Activated CD4-positive, alpha-beta memory T cell treated with anti-CD3 and anti-CD28 coated beads, Interleukin-2, amount 10 ng/mL, durations not matched to agents 7 days and 5 days (primary cell): Measurements from ENCODE around the gene CACNA2D3. TPM values are rescaled to one million over a fixed set of nuclear protein-coding genes. Genes with fewer than 3 reads are reported as not detected.

Experiments used
- CTCF ChIA-PET: fragments of 350-600 bp; sonication (Branson Sonifier 250); formaldehyde crosslinking; loops from one replicate; lab custom pipeline; 2021; ENCODE audit warnings: antibody characterized with exemption, inconsistent platforms; lab: Charles Lee
- POLR2A ChIA-PET: fragments of 350-600 bp; sonication (Branson Sonifier 250); formaldehyde crosslinking; loops from one replicate; lab custom pipeline; 2021; ENCODE audit warnings: antibody characterized with exemption; lab: Charles Lee
- DNase-seq: peaks from one replicate; pipeline ENCODE4 v3.0.0-alpha.2; 2020
- H3K27ac Mint-ChIP-seq: one replicate; pipeline ENCODE4 v1.8.0; 2021; ENCODE audit warnings: mild to moderate bottlenecking, mixed read lengths
- H3K27me3 Mint-ChIP-seq: one replicate; pipeline ENCODE4 v1.8.0; 2021; ENCODE audit warnings: mixed read lengths
- H3K36me3 Mint-ChIP-seq: one replicate; pipeline ENCODE4 v1.8.0; 2021; ENCODE audit warnings: low read depth, mixed read lengths
- H3K4me1 Mint-ChIP-seq: one replicate; pipeline ENCODE4 v1.8.0; 2021; ENCODE audit warnings: mixed read lengths
- H3K4me3 Mint-ChIP-seq: one replicate; pipeline ENCODE4 v1.8.0; 2021; ENCODE audit warnings: mild to moderate bottlenecking, mixed read lengths
- H3K9me3 Mint-ChIP-seq: one replicate; pipeline ENCODE4 v1.8.0; 2021; ENCODE audit warnings: mixed read lengths
- total RNA-seq, 2 experiments: library from RNA; stranded (reverse); gene quantifications; one replicate each; pipeline ENCODE4 v1.2.3, GENCODE V29; 2021

The CACNA2D3 gene
- total RNA-seq, 2 experiments from 2014 or later: not detected

- Mint-ChIP-seq H3K9me3 (no peaks in the 10 kb centered on the region), H3K4me3 (no peak overlapping the region), H3K27ac (no peak overlapping the region), H3K27me3 (no peaks in the 10 kb centered on the region), H3K36me3 (no peaks in the 10 kb centered on the region), H3K4me1 (no peaks in the 10 kb centered on the region)
- POLR2A ChIA-PET: no interaction called here
- no peak for DNase-seq
- CTCF ChIA-PET: no interaction called here
Observed at GRCh38 chr3:54251705-54252104, 129.4 kb downstream of the CACNA2D3 start.

GRCh38 chr3:54257125-54257720 lies 134.9 kb downstream of the CACNA2D3 start:
- Mint-ChIP-seq H3K4me1 (peaks cover 2% of the 10 kb centered on the region), H3K36me3 (no peaks in the 10 kb centered on the region), H3K27ac (no peak overlapping the region), H3K27me3 (peaks cover 2% of the 10 kb centered on the region), H3K9me3 (no peaks in the 10 kb centered on the region), H3K4me3 (no peak overlapping the region)
- DNase-seq: no peak
- CTCF ChIA-PET: no interaction called here
- POLR2A ChIA-PET: no interaction called here

- H3K36me3 Mint-ChIP-seq: no peaks in the 10 kb centered on the region
- peaks cover 3% of the 10 kb centered on the region for H3K4me1 Mint-ChIP-seq
- H3K27ac Mint-ChIP-seq: no peak overlapping the region
- POLR2A ChIA-PET: no interaction called here
- H3K9me3 Mint-ChIP-seq: no peaks in the 10 kb centered on the region
- DNase-seq: no peak
- CTCF ChIA-PET: no interaction called here
- no peak overlapping the region for H3K4me3 Mint-ChIP-seq
- peaks cover 2% of the 10 kb centered on the region for H3K27me3 Mint-ChIP-seq
Observed at GRCh38 chr3:54259636-54260035, 137.3 kb downstream of the CACNA2D3 start.

- no peaks in the 10 kb centered on the region for H3K36me3 Mint-ChIP-seq
- no peak for DNase-seq
- CTCF ChIA-PET: no interaction called here
- H3K9me3 Mint-ChIP-seq: no peaks in the 10 kb centered on the region
- peaks cover 2% of the 10 kb centered on the region for H3K27me3 Mint-ChIP-seq
- H3K4me3 Mint-ChIP-seq: no peak overlapping the region
- peaks cover 3% of the 10 kb centered on the region for H3K4me1 Mint-ChIP-seq
- POLR2A ChIA-PET: no interaction called here
- no peak overlapping the region for H3K27ac Mint-ChIP-seq
Observed at GRCh38 chr3:54261141-54261540, 138.8 kb downstream of the CACNA2D3 start.

GRCh38 chr3:54262541-54262940 lies 140.2 kb downstream of the CACNA2D3 start:
- CTCF ChIA-PET: no interaction called here
- no peak overlapping the region for H3K27ac Mint-ChIP-seq
- H3K9me3 Mint-ChIP-seq: no peaks in the 10 kb centered on the region
- H3K4me1 Mint-ChIP-seq: peaks cover 3% of the 10 kb centered on the region
- H3K27me3 Mint-ChIP-seq: peaks cover 2% of the 10 kb centered on the region
- POLR2A ChIA-PET: no interaction called here
- H3K4me3 Mint-ChIP-seq: no peak overlapping the region
- no peak for DNase-seq
- no peaks in the 10 kb centered on the region for H3K36me3 Mint-ChIP-seq

- POLR2A ChIA-PET: no interaction called here
- no peak overlapping the region for H3K27ac Mint-ChIP-seq
- DNase-seq: no peak
- H3K36me3 Mint-ChIP-seq: no peaks in the 10 kb centered on the region
- H3K4me3 Mint-ChIP-seq: no peak overlapping the region
- CTCF ChIA-PET: no interaction called here
- peaks cover 3% of the 10 kb centered on the region for H3K4me1 Mint-ChIP-seq
- peaks cover 2% of the 10 kb centered on the region for H3K27me3 Mint-ChIP-seq
- no peaks in the 10 kb centered on the region for H3K9me3 Mint-ChIP-seq
Observed at GRCh38 chr3:54262946-54263345, 140.6 kb downstream of the CACNA2D3 start.

- peaks cover 2% of the 10 kb centered on the region for H3K27me3 Mint-ChIP-seq
- no peak overlapping the region for H3K27ac Mint-ChIP-seq
- CTCF ChIA-PET: no interaction called here
- peaks cover 3% of the 10 kb centered on the region for H3K4me1 Mint-ChIP-seq
- no peaks in the 10 kb centered on the region for H3K9me3 Mint-ChIP-seq
- DNase-seq: no peak
- no peaks in the 10 kb centered on the region for H3K36me3 Mint-ChIP-seq
- POLR2A ChIA-PET: no interaction called here
- no peak overlapping the region for H3K4me3 Mint-ChIP-seq
Observed at GRCh38 chr3:54264050-54264449, 141.7 kb downstream of the CACNA2D3 start.

- Mint-ChIP-seq H3K9me3 (peaks cover 2% of the 10 kb centered on the region), H3K27me3 (no peaks in the 10 kb centered on the region), H3K4me1 (no peaks in the 10 kb centered on the region), H3K36me3 (no peaks in the 10 kb centered on the region), H3K4me3 (no peak overlapping the region), H3K27ac (no peak overlapping the region)
- POLR2A ChIA-PET: no interaction called here
- no peak for DNase-seq
- CTCF ChIA-PET: no interaction called here
Observed at GRCh38 chr3:54270816-54271526, 148.6 kb downstream of the CACNA2D3 start.

GRCh38 chr3:54273791-54274190 lies 151.4 kb downstream of the CACNA2D3 start:
- H3K9me3 Mint-ChIP-seq: peaks cover 3% of the 10 kb centered on the region
- no peak overlapping the region for H3K4me3 Mint-ChIP-seq
- H3K36me3 Mint-ChIP-seq: no peaks in the 10 kb centered on the region
- H3K27me3 Mint-ChIP-seq: no peaks in the 10 kb centered on the region
- no peak overlapping the region for H3K27ac Mint-ChIP-seq
- H3K4me1 Mint-ChIP-seq: no peaks in the 10 kb centered on the region
- no peak for DNase-seq
- CTCF ChIA-PET: no interaction called here
- POLR2A ChIA-PET: no interaction called here

- Mint-ChIP-seq H3K36me3 (no peaks in the 10 kb centered on the region), H3K27ac (no peak overlapping the region), H3K4me3 (no peak overlapping the region), H3K27me3 (no peaks in the 10 kb centered on the region), H3K9me3 (peaks cover 3% of the 10 kb centered on the region), H3K4me1 (no peaks in the 10 kb centered on the region)
- ChIA-PET POLR2A (no interaction called here), CTCF (no interaction called here)
- no peak for DNase-seq
Observed at GRCh38 chr3:54274607-54275006, 152.3 kb downstream of the CACNA2D3 start.

GRCh38 chr3:54279005-54279583 lies 156.7 kb downstream of the CACNA2D3 start:
- POLR2A ChIA-PET: no interaction called here
- no peaks in the 10 kb centered on the region for H3K27me3 Mint-ChIP-seq
- CTCF ChIA-PET: no interaction called here
- no peak for DNase-seq
- H3K36me3 Mint-ChIP-seq: no peaks in the 10 kb centered on the region
- no peak overlapping the region for H3K27ac Mint-ChIP-seq
- peaks cover 3% of the 10 kb centered on the region for H3K9me3 Mint-ChIP-seq
- H3K4me3 Mint-ChIP-seq: no peak overlapping the region
- H3K4me1 Mint-ChIP-seq: no peaks in the 10 kb centered on the region

- ChIA-PET CTCF (no interaction called here), POLR2A (no interaction called here)
- no peaks in the 10 kb centered on the region for H3K4me1 Mint-ChIP-seq
- no peaks in the 10 kb centered on the region for H3K36me3 Mint-ChIP-seq
- H3K27ac Mint-ChIP-seq: no peak overlapping the region
- H3K9me3 Mint-ChIP-seq: no peaks in the 10 kb centered on the region
- H3K4me3 Mint-ChIP-seq: no peak overlapping the region
- no peaks in the 10 kb centered on the region for H3K27me3 Mint-ChIP-seq
- no peak for DNase-seq
Observed at GRCh38 chr3:54283470-54283869, 161.1 kb downstream of the CACNA2D3 start.

GRCh38 chr3:54294214-54294613 lies 171.9 kb downstream of the CACNA2D3 start:
- H3K4me3 Mint-ChIP-seq: no peak overlapping the region
- no peaks in the 10 kb centered on the region for H3K4me1 Mint-ChIP-seq
- peaks cover 1% of the 10 kb centered on the region for H3K9me3 Mint-ChIP-seq
- ChIA-PET CTCF (no interaction called here), POLR2A (interaction anchor here (0.6 kb wide), 1 partner anchor 202 kb away, joined by 3 read pairs; no protein-coding TSS in a partner anchor)
- H3K27ac Mint-ChIP-seq: no peak overlapping the region
- no peak for DNase-seq
- H3K36me3 Mint-ChIP-seq: no peaks in the 10 kb centered on the region
- no peaks in the 10 kb centered on the region for H3K27me3 Mint-ChIP-seq
